ENCODE measurements around the gene C6orf89.

Gene C6orf89

DNA sequence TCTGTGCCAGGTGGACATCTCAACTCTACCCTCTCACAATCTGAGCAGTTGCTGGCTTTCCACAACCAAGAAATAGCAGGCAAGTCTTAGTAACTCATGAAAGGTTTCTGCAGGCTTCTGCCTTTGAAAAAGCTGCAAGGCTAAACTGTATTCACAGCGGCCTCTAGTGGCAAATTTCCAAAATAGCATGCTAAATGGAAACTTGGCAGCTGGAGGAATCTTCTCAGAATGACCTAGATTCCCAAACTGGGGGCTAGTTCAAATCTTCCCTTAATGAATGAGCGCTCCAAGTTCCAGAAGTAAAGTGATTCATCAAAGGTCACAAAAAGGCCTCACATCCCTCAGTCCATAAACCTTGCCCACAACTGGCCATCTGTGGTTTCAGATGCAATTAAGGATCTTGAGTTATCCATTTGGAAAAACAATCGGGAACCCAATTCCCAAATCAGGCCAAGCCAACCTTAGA, 34.6 kb upstream of the C6orf89 start:
- DNase-seq: peak in 31 of 42 donors; percentile 36 to 87 (median 66)
- intact Hi-C loops (cut with DNase I): loop anchor here (5.0 kb wide), 1 partner anchor 84 kb away; no protein-coding TSS in a partner anchor

DNA sequence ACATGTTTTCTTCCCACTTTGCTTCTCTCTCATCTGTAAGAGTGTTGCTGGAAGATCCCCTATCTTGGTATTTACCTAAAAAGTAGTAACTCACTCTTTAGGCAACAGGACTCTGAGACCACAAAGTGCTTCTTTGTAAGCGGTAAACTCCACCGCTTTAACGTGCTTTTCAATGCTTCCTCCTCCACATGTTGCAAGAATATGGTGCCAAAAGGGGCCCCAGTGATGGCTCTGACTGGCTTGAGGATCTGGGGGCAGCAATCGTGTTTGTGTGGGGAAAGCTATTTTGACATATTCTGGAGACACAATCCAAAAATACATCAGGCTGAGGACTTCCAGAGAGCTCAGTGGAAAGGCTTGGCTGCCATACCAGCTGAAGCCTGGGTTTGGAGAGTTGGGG, 34.1 kb upstream of the C6orf89 start:
- intact Hi-C loops (cut with DNase I): loop anchor here (5.0 kb wide), 1 partner anchor 84 kb away; no protein-coding TSS in a partner anchor
- DNase-seq: peak in 1 of 42 donors; percentile 12

DNA sequence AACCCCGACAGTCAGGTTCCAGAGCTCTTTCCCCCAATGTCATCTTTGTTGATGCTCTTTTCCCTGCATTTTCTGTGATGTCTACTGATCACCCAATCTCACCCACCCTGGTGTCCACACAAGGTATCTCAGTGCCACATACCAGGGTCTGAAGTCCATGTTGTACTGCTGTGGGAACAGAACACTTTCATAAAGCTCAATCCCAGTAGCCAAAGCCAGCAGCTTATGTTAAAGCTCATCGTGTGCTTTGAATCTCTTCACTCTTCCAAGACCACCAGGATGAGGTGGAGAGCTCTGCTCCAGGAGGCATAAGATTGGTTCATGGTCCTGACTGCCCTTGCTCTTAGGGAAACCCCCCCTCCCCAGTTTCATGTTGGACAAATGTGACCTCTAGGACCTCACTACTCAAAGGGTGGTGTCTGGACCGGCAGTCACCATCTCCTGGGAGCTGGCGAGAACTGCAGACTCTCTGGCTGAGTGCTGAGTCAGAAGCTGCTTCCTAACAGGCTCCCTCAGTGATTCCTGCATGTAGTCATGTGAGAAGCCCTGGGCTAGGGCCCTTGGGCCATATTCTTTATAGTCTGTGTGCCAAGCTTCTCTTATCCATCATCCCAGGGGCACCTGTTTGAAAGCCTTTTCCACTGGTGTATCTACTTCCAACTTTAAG, 33.1 kb upstream of the C6orf89 start:
- DNase-seq: peak in 2 of 42 donors; percentile 6 to 13
- intact Hi-C loops (cut with DNase I): loop anchor here (5.0 kb wide), 1 partner anchor 85 kb away; no protein-coding TSS in a partner anchor

DNA sequence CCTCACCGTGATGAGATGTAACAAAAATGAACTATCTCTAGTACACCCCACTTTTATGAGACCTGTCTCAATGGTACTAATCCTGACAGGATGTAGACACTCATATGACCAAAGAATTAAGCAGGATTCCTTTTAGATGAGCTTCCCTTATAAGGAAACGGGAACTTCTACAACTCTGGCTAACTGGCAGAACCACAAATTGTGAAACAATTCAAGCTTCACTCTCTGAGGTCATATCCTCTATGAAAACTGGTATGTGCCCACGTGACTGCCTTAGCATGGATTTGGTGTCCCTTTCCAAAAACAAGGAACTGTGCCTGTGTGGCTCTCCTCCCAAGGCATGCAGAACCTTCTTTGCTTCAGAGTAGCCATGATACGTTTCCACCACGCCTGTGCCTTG, 32.4 kb upstream of the C6orf89 start:
- peak in 4 of 42 donors; percentile 26 to 33 (median 28) for DNase-seq
- intact Hi-C loops (cut with DNase I): loop anchor here (5.0 kb wide), 1 partner anchor 86 kb away; no protein-coding TSS in a partner anchor

DNA sequence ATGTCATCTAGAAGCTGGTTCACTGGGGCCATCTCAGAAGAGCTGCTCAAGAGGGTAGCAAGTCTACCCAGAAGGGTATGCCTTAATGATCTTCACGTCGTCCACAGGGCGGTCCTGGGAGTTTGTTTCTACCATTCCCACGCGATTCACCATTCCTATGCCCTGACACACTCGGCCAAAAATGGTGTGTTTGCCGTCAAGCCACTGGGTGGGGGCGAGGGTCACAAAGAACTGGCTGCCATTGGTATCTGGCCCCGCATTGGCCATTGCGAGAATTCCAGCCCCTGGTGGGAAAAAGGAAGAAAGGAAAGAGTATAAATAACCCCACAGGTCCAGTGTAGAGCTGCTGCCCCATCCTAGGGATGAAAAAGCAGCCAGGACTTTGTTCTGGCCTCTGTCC, 30.0 kb upstream of the C6orf89 start:
- DNase-seq: peak in 3 of 42 donors; percentile 13 to 20 (median 18)
- intact Hi-C loops (cut with DNase I): no loop called here

DNA sequence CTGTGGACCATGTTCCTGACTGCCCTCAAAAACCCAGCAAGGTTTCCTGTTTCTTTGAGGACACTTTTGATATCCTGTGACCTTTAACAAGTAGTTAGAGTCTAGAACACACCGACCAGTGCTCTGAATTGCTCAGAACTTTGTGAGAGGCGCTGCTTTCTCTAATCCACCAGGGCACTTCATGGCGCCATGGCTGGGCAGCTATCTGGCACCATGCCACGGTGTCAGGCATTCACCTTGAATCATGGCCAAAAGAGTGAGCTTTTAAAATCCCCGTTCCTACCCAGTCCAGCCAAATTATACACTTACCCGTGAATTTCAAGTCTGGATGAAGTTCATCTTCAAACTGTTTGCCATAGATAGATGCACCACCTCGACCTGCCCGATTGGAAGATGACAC, 29.5 kb upstream of the C6orf89 start:
- intact Hi-C loops (cut with DNase I): no loop called here
- peak in 1 of 42 donors; percentile 28 for DNase-seq

DNA sequence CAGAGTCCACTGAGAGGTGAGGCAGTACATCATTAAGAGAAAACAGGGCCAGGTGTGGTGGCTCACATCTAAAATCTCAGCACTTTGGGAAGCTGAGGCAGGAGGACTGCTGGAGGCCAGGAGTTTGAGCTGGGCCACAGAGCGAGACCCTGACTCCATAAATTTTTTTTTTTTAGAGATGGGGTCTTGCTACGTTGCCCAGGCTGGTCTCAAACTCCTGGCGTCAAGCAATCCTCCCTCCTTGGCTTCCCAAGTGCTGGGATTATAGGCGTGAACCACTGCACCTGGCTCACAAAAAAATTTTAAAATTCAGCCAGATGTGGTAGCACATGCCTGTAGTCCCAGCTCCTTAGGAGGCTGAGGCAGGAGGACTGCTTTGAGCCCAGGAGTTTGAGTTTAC, 28.4 kb upstream of the C6orf89 start:
- intact Hi-C loops (cut with DNase I): no loop called here

DNA sequence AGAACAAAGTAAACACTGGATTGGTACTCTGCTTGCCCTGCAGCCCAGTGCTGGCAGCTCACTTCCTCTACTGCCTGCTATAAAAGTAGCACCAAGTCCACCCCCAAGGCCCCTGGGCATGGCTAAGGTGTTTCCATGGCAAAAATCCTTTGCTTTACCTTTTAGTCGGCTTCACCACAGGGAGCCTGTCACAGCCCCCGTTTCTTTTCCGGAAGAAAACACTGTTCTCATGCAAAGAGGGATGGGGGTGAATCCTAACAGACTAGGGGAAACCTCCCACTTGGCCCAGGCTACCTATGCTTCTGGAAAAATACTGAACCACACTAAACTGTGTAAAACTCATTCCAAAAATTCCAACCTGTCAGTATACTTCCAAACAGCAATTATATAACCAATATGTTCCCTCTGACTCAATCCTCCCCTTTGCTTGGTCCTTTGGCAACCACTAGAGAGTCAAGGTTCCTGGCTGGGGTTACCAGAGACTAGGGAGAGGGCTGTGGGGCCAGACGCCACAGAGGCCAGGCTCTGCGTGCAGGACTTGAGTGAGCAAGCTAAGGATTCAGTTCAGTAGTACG, 27.3 kb upstream of the C6orf89 start:
- DNase-seq: peak in 28 of 42 donors; percentile 28 to 86 (median 58)
- intact Hi-C loops (cut with DNase I): no loop called here

More for the DNA sequence above, 28.4 kb upstream of the C6orf89 start:
- peak in 1 of 42 donors; percentile 15 for DNase-seq

DNA sequence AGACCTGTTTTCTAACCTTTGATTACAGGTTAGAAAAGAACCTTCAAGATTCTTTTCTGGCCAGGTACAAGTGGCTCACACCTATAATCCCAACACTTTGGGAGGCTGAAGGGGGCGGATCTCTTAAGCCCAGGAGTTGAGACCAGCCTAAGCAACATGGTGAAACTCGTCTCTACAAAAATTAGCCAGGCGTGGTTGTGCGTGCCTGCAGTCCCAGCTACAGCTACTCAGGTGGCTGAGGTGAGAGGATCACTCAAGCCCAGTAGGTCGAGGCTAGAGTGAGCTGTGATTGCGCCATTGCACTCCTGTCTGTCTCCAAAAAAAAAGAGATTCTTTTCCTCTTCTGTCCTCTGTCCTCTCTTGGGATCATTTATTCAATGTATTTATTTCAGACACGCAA, 25.6 kb upstream of the C6orf89 start:
- peak in 1 of 42 donors; percentile 4 for DNase-seq
- intact Hi-C loops (cut with DNase I): no loop called here

DNA sequence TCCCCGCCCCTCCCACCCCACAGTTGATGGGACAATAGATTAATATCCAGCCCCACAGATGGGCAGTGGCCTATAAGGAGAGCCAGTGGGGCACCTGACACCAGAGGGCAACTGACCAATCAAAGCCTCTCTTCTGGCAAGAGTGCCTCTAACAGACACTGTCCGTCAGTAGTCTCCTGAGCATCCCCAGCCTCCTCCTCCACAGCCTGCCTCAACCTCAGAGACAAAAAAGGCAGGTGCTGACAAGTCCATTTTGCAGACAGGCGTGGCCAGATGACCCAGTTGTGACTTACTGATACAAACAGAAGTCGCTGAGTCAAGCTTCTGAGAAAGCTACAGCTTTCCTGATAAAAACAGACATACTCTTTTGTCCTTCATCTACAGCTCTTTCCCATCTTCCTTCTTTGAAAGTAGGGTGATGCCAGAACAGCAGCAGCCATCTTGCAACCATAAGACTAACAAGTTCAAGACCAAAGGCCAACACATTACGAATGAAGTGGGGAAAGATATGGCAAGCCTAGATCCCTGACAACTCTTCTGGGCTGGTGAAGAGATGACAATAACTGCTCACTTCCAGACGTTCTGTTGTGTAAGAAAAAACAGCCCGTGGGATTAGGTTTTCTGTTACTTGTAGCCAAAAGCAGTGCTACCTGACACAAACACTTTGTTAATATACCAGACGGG, 23.4 kb upstream of the C6orf89 start:
- intact Hi-C loops (cut with DNase I): no loop called here
- peak in 1 of 42 donors; percentile 27 for DNase-seq

DNA sequence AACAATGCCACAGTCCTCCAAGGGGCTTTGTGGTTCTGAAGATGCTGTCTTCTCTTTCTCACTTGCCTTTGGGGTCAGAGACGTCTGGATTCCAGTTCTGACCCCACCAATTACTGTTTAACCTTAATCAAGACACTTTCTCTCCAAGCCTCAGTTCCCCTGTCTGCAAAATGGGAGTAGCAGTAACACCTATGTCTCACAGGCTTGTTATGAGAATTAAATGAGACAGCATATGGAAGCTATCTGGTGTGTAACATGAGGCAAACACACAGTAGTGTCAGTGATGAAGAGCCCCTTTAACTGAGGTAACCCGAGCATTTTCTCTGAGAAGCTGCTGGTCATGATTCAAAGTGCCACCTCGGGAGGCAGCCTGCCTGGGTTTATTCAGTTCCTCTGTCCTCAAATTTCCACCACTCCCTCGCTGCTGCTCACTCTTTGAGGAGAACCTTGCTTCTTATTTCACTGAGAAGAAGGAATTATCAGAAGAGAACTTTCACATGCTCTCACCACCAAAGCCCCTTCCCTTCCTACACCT, 22.8 kb upstream of the C6orf89 start:
- intact Hi-C loops (cut with DNase I): no loop called here
- DNase-seq: peak in 1 of 42 donors; percentile 2

DNA sequence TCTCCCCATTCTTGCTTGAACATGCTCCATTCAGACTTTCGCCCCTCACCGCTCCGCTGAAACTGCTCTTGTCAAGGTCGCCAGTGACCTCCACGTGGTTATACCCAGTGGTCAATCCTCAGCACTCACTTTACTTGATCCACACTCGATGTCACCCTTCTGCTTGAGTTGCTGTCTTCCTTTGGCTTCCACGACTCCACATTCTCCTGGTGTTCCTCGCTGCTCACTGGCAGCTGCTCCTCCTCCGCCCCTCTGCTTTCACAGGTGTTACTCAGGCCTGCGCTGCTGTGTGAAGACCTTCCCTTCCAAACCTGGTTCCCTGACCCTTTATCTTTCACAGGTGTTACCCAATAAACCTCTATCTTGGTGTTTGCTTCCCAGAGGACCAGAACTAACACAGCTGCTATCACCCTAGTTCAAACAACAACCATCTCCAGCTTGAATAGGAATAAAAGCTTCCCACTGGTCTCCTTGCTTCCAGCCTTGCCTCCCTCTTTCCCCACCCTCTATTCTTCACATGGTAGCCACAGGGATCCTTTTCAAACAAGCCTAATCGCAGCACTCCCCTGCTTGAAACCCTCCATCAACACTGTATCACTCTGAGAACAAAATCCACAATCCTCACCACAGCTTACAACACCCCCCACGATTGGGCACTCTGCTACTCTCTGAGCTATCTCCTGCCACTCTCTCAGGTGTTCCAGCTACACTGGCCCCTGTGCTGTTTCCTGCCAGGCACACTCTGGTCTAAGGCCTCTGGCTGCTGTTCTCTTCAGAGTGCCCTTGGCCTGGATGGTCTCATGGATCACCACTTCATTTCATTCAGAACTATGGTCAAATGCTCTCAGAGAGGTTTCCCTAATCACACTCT, 21.8 kb upstream of the C6orf89 start:
- intact Hi-C loops (cut with DNase I): no loop called here
- DNase-seq: peak in 1 of 42 donors; percentile 30

DNA sequence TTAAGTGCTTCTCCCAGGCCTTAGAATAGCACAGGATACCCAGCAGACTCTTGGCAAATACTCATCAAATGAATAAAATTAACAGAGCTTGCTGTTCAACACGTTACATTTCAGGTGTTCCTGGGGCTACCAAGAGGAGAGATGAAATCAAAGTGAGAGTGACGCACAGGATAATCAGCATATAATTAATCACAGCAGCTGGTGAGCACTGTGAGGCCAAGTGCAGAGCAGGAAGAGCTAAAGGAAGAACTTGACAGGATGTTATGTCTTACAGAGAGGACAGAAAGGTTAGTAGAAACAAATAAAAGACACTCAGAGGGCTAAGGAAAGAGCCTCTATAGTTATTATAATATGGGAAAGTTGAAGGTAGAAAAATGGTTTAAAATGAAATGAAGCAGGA, 19.9 kb upstream of the C6orf89 start:
- intact Hi-C loops (cut with DNase I): no loop called here
- peak in 1 of 42 donors; percentile 36 for DNase-seq

DNA sequence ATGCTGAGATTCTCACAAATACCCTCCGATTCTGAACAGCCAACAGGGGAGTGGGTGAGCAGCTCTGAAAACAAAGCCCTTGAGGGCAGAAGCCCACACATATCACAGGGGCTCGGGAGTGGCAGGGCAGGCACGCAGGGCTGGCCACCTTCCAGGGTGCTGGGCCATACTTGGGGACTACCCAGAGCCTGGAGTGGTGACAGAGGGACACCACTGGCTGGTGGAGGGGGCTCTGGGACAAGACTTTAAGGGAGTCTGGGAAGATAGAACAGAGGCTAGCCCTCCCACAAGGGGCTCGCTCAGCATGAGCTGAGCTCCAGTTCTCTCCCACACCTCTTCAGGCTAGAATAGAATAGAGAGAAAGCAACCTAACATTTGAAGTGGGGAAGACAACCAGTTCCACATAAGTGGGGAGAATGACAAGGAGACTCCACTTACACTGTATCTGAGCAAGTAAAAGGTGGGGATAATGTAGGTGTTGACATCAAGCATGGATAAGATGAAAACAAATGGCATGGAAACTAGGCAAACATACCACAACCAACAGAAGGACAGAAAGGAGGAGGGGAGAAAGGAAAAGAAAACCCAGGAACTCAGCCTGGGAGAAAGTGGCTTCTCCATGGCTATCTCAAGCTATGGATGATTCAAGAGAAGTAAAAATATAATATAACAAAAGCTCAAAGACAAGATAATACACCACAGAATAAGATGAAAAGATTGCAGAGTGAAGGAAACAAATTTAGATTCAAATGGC, 18.1 kb upstream of the C6orf89 start:
- peak in 1 of 42 donors; percentile 32 for DNase-seq
- intact Hi-C loops (cut with DNase I): no loop called here

DNA sequence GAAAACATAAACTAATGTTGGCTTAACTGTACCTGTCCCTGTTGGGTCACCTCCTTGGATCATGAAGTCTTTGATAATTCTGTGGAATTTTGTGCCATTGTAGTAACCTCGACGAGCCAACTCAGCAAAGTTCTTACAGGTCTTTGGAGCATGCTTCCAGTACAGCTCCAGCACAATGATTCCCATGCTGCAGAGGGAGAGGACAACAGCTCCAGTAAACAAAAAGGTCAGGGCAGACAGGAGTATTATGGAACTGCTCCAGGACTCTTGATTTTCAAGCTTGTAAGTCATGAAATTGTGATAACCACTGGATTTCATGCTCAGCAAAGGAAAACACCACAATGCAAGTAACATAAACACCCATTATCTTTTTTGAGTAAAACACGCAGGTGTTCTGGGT, 14.1 kb upstream of the C6orf89 start:
- DNase-seq: no peak
- intact Hi-C loops (cut with DNase I): no loop called here

DNA sequence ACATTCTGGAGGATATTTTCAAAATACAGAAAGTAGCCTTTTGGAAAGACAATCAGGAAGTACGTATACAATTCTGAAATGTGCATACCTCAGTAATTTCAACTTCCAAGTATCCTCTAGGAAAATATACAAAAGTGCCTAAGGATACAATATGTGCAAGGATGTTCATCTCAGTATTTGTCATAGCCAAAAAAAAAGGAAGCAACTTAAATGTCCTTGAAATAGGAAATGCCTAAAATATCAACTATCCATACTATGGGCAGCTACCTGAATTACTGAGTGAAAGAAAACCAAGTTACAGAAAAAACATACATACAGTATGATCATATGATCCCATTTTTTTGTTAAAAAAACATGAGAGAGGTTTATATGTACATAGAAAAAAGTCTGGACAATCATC, 12.6 kb upstream of the C6orf89 start:
- intact Hi-C loops (cut with DNase I): no loop called here
- DNase-seq: no peak

DNA sequence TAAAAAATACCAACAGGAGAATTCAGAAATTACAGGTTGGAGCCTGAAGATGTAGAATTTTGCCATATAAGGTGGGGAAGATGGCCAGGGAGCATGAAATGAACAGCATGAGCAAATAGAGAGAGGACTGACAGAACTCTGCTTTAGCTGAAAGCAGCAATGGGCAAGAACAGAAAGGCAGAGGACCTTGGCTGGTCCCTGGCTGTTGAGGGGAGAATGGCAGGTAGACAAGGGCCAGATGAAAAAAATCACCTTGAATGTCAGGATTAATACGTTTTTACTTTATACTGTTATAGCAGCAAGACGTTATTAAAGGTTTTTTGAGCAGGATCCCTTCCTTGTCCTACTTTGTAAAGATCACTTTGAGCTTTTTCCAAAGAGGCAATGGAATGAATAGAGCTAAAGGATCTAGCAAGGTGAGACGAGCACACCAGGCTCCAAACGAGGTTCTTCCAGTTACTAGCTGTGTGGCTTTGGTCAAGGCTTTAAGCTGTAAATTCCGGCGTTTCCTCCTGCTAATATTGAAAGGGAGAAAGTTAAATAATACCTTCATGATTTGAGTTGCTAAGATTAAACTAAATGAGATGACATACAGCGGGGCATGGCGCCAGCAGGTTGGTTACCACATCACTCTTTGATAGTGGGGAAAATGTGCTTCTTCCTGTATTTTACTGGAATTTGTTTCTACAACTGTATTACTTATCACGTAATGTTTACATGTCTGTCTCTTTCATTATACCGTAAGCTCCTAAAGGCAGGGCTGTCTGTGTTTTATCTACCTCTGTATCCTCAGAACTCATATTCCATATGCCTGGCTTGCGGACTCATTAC, 11.9 kb upstream of the C6orf89 start:
- DNase-seq: peak in 2 of 42 donors; percentile 30 to 37
- intact Hi-C loops (cut with DNase I): no loop called here

All from head of caudate nucleus (tissue), 42 donors.